Adipocyte (in vitro differentiated cells): Measurements from ENCODE around the gene COMMD10.

Experiments
- DNase-seq: peaks from one replicate; pipeline ENCODE4 v3.0.0-alpha.2; 2015; ENCODE audit warnings: low read depth
- H3K27me3 ChIP-seq: replicated peaks from 2 replicates; pipeline ENCODE4 v1.7.0; 2013; ENCODE audit warnings: mild to moderate bottlenecking, low read length, moderate library complexity; ENCODE audit not compliant: control insufficient read depth, insufficient read depth
- H3K36me3 ChIP-seq: 2 replicates; pipeline ENCODE4 v1.7.0; 2013; ENCODE audit warnings: low read length, mild to moderate bottlenecking, moderate library complexity; ENCODE audit not compliant: control insufficient read depth, insufficient read depth, severe bottlenecking
- H3K4me1 ChIP-seq: 2 replicates; pipeline ENCODE4 v1.7.0; 2013; ENCODE audit warnings: mild to moderate bottlenecking, low read length, moderate library complexity; ENCODE audit not compliant: control insufficient read depth, insufficient read depth
- H3K4me3 ChIP-seq: 2 replicates; pipeline ENCODE4 v1.7.0; 2013; ENCODE audit warnings: mild to moderate bottlenecking, low read length, moderate library complexity
- H3K9ac ChIP-seq: 2 replicates; pipeline ENCODE4 v1.7.0; 2013; ENCODE audit warnings: mild to moderate bottlenecking, low read length, moderate library complexity
- H3K9me3 ChIP-seq: 2 replicates; pipeline ENCODE4 v1.7.0; 2013; ENCODE audit warnings: mild to moderate bottlenecking, low read length, moderate library complexity; ENCODE audit not compliant: control insufficient read depth

COMMD10 gene

DNA sequence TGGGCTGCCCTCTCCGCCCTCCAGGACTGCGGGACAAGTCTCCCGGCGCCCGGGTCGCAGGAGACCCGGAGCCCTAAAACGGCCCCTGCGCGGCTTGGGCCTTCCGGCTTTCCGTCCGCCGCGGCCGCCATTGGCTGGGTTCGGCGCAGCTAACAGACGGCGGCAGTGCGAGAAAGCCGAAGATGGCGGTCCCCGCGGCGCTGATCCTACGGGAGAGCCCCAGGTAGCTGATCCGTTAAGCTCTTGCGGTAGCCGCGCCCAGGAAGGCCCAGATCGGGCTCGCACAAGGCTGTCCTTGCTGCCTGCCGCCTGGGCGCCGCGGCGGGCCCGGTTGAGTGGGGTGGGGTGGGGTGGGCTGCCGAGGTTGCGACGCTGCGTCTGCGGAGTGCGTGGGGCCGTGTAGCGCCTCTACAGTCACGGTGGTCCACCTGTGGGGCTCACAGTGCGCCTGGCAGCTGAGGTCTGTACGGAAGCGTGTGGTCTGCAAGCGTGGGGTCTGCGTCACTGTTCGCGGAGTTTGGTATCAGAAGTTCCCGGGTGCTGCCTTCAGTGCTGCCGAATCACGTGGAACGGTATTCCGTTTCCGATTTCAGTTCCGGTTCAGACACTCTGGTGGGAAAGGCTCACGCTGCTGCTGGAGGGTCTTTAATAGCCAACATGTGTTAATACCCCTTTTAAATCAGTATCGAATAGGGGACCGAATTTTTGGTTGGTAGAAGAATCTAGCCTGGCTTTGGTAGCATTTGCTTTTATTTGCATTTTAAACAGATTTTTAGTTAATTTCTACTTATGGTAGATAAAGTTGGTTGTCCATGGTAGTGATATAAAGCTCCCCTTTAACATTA is at the start of gene COMMD10:
Gene COMMD10, plus strand, starts transcription at position 155 of the 845 bp plus-strand sequence.
- no peaks in the 10 kb centered on the region for H3K27me3 ChIP-seq
- DNase-seq: peak; percentile 89
- H3K4me1 ChIP-seq: peaks cover 16% of the 10 kb centered on the region
- H3K4me3 ChIP-seq: peak within 1 kb of the TSS; percentile 92
- peak within 1 kb of the TSS; percentile 91 for H3K9ac ChIP-seq
- no peaks in the 10 kb centered on the region for H3K9me3 ChIP-seq
- H3K36me3 ChIP-seq: peaks cover 6% of the 10 kb centered on the region

DNA sequence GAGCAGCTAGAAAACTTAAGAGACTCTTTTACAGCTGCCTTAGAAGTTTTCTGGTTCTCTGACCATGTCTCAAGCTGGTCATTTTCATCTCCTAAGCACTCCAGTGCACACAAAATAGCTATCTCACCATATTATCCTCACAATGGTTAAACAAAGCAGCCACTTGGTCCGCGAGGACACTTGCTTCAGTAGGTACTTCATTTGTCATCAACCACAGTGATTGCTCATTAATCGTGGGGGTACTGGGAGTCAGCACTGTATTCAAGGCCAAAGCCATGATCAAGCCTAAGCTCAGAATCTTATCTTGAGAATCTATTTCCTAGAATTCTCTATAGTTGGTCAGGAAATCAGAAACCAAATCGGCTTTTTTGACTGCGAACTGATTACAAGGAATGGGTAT is 49.7 kb upstream of the COMMD10 start:
- H3K4me1 ChIP-seq: peaks cover 10% of the 10 kb centered on the region
- H3K9me3 ChIP-seq: no peaks in the 10 kb centered on the region
- H3K4me3 ChIP-seq: no peak overlapping the region
- no peak overlapping the region for H3K9ac ChIP-seq
- no peaks in the 10 kb centered on the region for H3K27me3 ChIP-seq
- H3K36me3 ChIP-seq: no peaks in the 10 kb centered on the region
- DNase-seq: no peak

DNA sequence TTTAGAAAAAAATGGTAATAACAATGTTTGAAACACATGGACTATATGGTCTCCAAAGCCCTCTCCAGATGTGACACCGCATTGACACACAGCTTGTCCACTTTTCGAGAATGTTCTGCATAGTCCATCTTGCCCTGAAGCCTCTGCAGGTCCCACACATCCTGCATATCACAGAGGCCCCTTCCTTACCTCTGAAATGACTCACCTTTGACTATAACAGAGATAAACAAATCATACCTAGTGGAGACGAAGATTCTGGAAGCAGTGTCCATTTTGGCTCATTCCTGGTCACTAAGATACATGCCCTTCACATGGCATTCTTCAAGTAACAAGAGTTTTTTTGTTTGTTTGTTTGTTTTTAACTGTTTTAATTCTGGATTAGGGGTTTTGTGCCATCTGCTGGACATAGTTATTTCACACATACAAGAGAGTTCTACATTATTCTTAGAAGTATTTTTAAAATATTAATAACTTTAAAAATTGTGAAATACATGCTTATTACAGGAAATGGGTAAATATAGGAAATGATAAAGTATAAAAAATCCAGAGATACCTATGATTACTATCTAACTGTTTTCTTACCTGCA is 47.5 kb upstream of the COMMD10 start:
- no peak overlapping the region for H3K4me3 ChIP-seq
- no peaks in the 10 kb centered on the region for H3K27me3 ChIP-seq
- H3K9me3 ChIP-seq: no peaks in the 10 kb centered on the region
- peak; percentile 39 for DNase-seq
- peaks cover 1% of the 10 kb centered on the region for H3K4me1 ChIP-seq
- H3K9ac ChIP-seq: no peak overlapping the region
- H3K36me3 ChIP-seq: no peaks in the 10 kb centered on the region

DNA sequence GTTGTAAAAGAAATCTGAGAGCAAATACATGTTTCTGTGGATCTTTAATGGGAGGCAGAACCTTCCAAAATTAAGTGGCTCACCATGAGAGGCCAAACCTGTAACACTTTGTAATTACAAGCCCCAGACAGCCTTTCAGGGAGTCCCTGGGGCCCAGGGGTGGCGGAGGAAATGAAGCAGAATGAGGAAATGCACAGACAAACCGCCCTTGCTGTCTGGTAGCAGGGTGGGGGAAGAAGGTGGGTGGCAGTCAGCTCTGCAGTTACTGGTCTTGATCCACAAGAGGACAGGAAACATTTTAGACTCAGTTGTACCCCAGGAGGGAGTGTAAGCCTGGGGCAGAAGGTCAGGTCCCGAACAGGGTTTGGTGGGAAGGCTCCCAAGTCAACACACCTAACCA is 46.0 kb upstream of the COMMD10 start:
- DNase-seq: no peak
- no peaks in the 10 kb centered on the region for H3K9me3 ChIP-seq
- H3K27me3 ChIP-seq: no peaks in the 10 kb centered on the region

DNA sequence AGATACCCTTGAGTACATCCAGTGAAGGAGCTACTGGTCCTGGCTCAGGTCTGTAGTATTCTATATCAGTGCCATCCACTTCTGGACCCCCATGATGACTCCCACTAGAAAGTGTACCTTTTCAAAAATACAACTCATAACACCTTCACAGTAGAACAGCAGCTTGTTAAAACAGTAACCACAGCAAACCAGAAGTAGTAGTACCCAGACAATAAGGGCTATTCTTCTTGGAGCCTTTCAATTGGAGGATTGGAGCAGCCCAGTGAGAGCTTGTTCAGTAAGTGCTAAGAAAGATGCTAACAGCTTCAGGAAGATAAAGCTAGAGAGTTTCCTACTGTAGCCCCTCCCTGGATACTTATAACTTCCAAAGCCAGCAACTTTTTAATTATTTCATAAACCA is 42.5 kb upstream of the COMMD10 start:
- DNase-seq: no peak
- no peaks in the 10 kb centered on the region for H3K4me1 ChIP-seq
- H3K4me3 ChIP-seq: no peak overlapping the region
- H3K9ac ChIP-seq: no peak overlapping the region
- no peaks in the 10 kb centered on the region for H3K9me3 ChIP-seq
- no peaks in the 10 kb centered on the region for H3K36me3 ChIP-seq
- H3K27me3 ChIP-seq: no peaks in the 10 kb centered on the region

More for the DNA sequence above, 46.0 kb upstream of the COMMD10 start:
- Histone ChIP-seq H3K4me1 (no peaks in the 10 kb centered on the region), H3K9ac (no peak overlapping the region), H3K4me3 (no peak overlapping the region), H3K36me3 (no peaks in the 10 kb centered on the region)

DNA sequence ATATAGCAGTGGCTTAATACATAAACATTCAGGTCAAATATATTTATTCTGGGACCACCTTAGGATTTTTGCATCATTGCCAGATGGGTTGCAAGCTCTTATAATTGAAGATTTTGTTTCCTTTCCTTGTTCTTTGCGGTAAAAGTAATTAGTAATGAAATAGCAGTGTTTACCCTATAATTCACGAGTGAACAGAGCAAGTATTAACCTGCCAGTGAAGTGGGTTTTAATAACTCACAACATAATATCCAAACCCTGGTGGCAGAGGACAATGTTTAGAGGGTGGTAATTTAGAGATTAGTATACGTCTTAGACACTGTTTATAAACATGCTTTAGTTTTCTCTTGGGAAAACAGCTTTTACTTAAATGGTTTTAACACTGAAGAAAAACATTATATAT is 40.8 kb upstream of the COMMD10 start:
- Histone ChIP-seq H3K4me3 (no peak overlapping the region), H3K9me3 (no peaks in the 10 kb centered on the region), H3K4me1 (no peaks in the 10 kb centered on the region), H3K9ac (no peak overlapping the region), H3K27me3 (no peaks in the 10 kb centered on the region), H3K36me3 (no peaks in the 10 kb centered on the region)
- no peak for DNase-seq

DNA sequence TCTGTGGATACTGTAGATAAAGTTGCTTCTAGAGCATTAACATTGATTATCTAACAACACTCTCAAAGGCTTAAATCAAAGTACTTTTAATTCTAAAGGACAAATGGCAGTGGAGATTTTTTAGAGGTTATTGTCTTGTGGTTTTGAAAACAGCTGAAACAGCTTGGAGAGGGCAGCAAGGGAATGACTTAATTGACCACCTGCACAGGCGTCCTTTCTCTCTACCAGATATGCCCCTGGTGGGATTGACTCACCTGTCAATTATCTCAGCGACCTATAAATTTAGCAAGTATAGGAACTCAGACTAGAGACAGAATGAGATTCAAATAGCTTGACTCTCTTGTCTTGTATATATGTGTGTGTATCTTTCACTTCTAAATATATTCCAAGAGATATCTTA is 39.0 kb upstream of the COMMD10 start:
- H3K4me1 ChIP-seq: no peaks in the 10 kb centered on the region
- H3K4me3 ChIP-seq: no peak overlapping the region
- no peaks in the 10 kb centered on the region for H3K36me3 ChIP-seq
- no peaks in the 10 kb centered on the region for H3K9me3 ChIP-seq
- DNase-seq: no peak
- H3K9ac ChIP-seq: no peak overlapping the region
- no peaks in the 10 kb centered on the region for H3K27me3 ChIP-seq

DNA sequence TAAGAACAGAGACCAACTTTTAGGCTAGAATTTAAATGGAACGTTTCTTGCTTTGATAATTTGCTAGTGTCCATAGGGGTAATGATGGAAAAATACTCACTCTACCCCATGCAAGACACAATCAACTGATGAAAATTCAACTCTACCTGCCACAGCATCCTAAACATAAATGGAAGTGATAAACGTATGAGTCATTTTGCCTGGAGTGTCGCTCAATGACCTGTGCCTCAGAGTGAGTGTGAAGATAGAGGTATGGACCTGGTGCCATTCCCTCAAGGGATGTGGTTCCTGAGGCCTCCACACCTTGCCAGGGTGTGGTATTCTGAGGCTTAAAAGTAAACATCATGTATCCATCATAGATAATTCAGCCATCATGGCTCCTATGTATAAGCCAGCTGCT is 38.6 kb upstream of the COMMD10 start:
- H3K36me3 ChIP-seq: no peaks in the 10 kb centered on the region
- H3K9me3 ChIP-seq: no peaks in the 10 kb centered on the region
- H3K27me3 ChIP-seq: no peaks in the 10 kb centered on the region
- H3K4me1 ChIP-seq: no peaks in the 10 kb centered on the region
- no peak overlapping the region for H3K9ac ChIP-seq
- no peak overlapping the region for H3K4me3 ChIP-seq
- no peak for DNase-seq

DNA sequence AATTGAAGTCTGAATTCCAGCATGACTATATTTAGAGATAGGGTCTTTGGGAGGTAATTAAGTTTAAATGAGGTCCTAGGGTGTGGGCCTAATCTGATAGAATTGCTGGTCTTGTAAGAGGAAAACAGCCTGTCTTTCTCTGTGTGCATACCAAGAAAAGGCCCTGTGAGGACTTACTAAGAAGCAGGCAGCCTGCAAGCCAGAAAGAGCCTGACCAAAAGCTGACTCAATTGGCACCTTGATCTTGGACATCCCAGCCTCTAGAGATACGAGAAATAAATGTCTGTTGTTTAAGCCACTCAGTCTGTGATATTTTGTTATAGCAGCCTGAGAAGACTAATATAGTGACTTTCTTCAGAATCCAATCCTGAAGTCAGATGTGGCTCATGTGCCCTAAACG is 38.0 kb upstream of the COMMD10 start:
- H3K9me3 ChIP-seq: no peaks in the 10 kb centered on the region
- H3K4me1 ChIP-seq: no peaks in the 10 kb centered on the region
- no peaks in the 10 kb centered on the region for H3K27me3 ChIP-seq
- no peak overlapping the region for H3K4me3 ChIP-seq
- DNase-seq: peak; percentile 10
- H3K9ac ChIP-seq: no peak overlapping the region
- H3K36me3 ChIP-seq: no peaks in the 10 kb centered on the region

DNA sequence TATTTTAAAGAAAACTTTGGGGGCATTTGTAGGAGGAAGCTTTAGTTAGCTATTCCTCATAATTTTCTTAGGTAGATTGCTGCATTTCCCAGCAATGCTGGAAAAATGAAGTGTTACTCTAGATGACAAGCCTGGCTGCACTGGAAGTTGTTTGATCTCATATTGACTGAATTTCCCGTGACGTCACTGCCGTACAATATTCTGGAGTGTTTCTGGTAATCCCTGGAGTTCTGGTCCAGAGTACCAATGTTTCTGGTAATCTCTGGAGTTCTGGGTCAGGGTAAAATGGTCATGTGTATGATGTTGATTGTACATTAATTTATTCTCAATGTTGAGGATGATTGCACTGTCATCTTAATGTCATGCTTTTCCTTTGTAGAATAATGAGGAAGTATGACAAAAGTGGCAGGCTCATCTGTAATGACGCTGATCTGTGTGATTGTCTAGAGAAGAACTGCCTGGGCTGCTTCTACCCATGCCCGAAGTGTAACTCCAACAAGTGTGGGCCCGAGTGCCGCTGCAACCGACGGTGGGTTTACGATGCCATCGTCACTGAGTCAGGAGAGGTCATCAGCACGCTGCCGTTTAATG is 26.4 kb upstream of the COMMD10 start:
- no peaks in the 10 kb centered on the region for H3K4me1 ChIP-seq
- no peak overlapping the region for H3K4me3 ChIP-seq
- H3K9ac ChIP-seq: no peak overlapping the region
- no peak for DNase-seq
- no peaks in the 10 kb centered on the region for H3K27me3 ChIP-seq
- H3K9me3 ChIP-seq: no peaks in the 10 kb centered on the region
- H3K36me3 ChIP-seq: no peaks in the 10 kb centered on the region

DNA sequence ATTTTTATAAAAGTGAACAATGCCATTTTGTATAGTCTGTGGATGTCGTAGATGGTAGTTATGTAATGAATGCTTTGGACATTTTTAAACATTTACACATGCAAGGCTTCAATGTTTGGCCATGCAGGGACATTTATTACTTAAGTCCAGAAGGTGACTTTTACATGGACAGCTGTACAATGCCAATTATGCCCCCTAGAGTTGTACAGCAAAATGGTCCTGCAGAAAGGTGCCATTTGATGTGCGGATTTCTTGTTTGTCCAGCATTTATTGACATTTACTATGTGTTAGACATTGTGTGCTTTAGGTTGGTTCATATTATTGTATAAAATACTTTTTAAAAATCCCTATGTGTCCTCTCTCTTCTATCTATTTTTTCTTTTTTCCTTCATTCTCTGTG is 22.5 kb upstream of the COMMD10 start:
- Histone ChIP-seq H3K9me3 (no peaks in the 10 kb centered on the region), H3K4me1 (no peaks in the 10 kb centered on the region), H3K36me3 (no peaks in the 10 kb centered on the region), H3K9ac (no peak overlapping the region), H3K4me3 (no peak overlapping the region), H3K27me3 (no peaks in the 10 kb centered on the region)
- DNase-seq: no peak
